Esophagus squamous epithelium (tissue), 4 donors: ENCODE results near the gene ADAM10.

Experiments
- CTCF ChIP-seq, 6 experiments: fragments of 450-650 bp in 4 of 6; fragments of 200-600 bp in 2 of 6; sonication (generic) in 2 of 6; IDR thresholded peaks; one replicate each; pipeline ENCODE4 v1.5.1; 2016 to 2019; ENCODE audit warnings: antibody characterized with exemption in 6 of 6, mild to moderate bottlenecking in 4 of 6, moderate library complexity in 4 of 6
- POLR2A ChIP-seq, 4 donors: fragments of 450-650 bp; IDR thresholded peaks; one replicate each; pipeline ENCODE4 v1.6.1; 2017; ENCODE audit warnings: antibody characterized with exemption in 4 of 4, mild to moderate bottlenecking in 4 of 4, moderate library complexity in 3 of 4

DNA sequence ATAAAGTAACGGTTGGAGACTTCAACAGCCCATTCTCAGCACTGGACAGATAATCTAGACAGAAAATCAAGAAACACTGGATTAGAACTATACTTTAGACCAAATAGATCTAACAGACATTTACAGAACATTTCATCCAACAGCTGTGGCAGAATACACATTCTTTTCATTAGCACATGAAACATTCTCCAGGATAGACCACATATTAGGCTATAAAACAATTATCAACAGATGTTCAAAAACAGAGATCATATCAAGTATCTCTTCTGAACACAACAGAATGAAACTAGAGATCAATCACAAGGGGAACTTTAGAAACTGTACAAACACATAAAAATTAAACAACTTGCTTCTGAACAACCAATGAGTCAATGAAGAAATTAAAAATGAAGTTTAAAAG, 133.3 kb downstream of the ADAM10 start:
- TF ChIP-seq CTCF (IDR thresholded peaks at IDR 0.05) = no peak
- TF ChIP-seq POLR2A (IDR thresholded peaks at IDR 0.05) = no peak
